Vagina (tissue), 2 donors: ENCODE results near the gene KIRREL3. TPM values are rescaled to one million over a fixed set of nuclear protein-coding genes. Genes with fewer than 3 reads are reported as not detected.

Experiments
- DNase-seq, 2 donors: peaks; one replicate each; pipeline ENCODE4 v3.0.0-alpha.2; 2017; ENCODE audit errors: extremely low spot score in 2 of 2
- H3K27ac ChIP-seq: fragments of 200-600 bp; sonication (generic); one replicate; pipeline ENCODE4 v1.5.1; 2019
- H3K27me3 ChIP-seq: fragments of 200-600 bp; sonication (generic); one replicate; pipeline ENCODE4 v1.5.1; 2019
- H3K36me3 ChIP-seq, 2 donors: fragments of 200-600 bp; sonication (generic); one replicate each; pipeline ENCODE4 v1.5.1; 2017 to 2019
- H3K4me1 ChIP-seq: fragments of 200-600 bp; sonication (generic); one replicate; pipeline ENCODE4 v1.5.1; 2019
- H3K4me3 ChIP-seq, 2 donors: fragments of 200-600 bp; sonication (generic); 1 replicate in 1 of 2; 2 replicates in 1 of 2; pipeline ENCODE4 v1.5.1; 2016 to 2019
- H3K9me3 ChIP-seq: fragments of 200-600 bp; sonication (generic); one replicate; pipeline ENCODE4 v1.5.1; 2019
- POLR2A ChIP-seq, 2 donors: fragments of 450-650 bp; IDR thresholded peaks; one replicate each; pipeline ENCODE4 v1.6.1; 2017; ENCODE audit warnings: antibody characterized with exemption in 2 of 2, mild to moderate bottlenecking in 2 of 2, moderate library complexity in 2 of 2
- POLR2AphosphoS5 ChIP-seq, 2 donors: sonication (generic); formaldehyde crosslinking; IDR thresholded peaks; one replicate each; pipeline ENCODE4 v1.9.0; 2017; ENCODE audit warnings: antibody characterized with exemption in 2 of 2, mild to moderate bottlenecking in 2 of 2, low read depth in 1 of 2; ENCODE audit not compliant: insufficient read depth in 1 of 2
- intact Hi-C: fragments of 100-400 bp; cut with DNase I; formaldehyde crosslinking; loops from one replicate; pipeline ENCODE4 v1.15.1; 2023
- total RNA-seq: library from RNA; depleted of rRNA; stranded (reverse); fragments of >200 nt; gene quantifications from one replicate; pipeline ENCODE4 v1.2.3, GENCODE V29; 2016
- TF ChIP-seq, protein P1 (sequence below), 3 experiments: fragments of 450-650 bp in 2 of 3; fragments of 200-600 bp in 1 of 3; sonication (generic) in 1 of 3; IDR thresholded peaks; one replicate each; pipeline ENCODE4 v1.5.1; 2017 to 2019; ENCODE audit warnings: antibody characterized with exemption in 3 of 3, mild to moderate bottlenecking in 2 of 3, moderate library complexity in 2 of 3

The KIRREL3 gene
- total RNA-seq, 1 donor from 2014 or later, result not detected

- TF ChIP-seq POLR2A (IDR thresholded peaks at IDR 0.05), result no peak
- no peak for TF ChIP-seq POLR2AphosphoS5 (IDR thresholded peaks at IDR 0.05; ENCODE audit: insufficient read depth in 1 of 2, low read depth in 1 of 2)
- TF ChIP-seq, protein P1, sequence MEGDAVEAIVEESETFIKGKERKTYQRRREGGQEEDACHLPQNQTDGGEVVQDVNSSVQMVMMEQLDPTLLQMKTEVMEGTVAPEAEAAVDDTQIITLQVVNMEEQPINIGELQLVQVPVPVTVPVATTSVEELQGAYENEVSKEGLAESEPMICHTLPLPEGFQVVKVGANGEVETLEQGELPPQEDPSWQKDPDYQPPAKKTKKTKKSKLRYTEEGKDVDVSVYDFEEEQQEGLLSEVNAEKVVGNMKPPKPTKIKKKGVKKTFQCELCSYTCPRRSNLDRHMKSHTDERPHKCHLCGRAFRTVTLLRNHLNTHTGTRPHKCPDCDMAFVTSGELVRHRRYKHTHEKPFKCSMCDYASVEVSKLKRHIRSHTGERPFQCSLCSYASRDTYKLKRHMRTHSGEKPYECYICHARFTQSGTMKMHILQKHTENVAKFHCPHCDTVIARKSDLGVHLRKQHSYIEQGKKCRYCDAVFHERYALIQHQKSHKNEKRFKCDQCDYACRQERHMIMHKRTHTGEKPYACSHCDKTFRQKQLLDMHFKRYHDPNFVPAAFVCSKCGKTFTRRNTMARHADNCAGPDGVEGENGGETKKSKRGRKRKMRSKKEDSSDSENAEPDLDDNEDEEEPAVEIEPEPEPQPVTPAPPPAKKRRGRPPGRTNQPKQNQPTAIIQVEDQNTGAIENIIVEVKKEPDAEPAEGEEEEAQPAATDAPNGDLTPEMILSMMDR (IDR thresholded peaks at IDR 0.05), result no peak
- Histone ChIP-seq H3K27me3 (no peaks in the 10 kb centered on the region), H3K9me3 (no peaks in the 10 kb centered on the region), H3K36me3 (no peaks in the 10 kb centered on the region), H3K27ac (no peak overlapping the region), H3K4me1 (no peaks in the 10 kb centered on the region), H3K4me3 (no peak overlapping the region)
- intact Hi-C loops, result no loop called here
- no peak for DNase-seq
Observed at GRCh38 chr11:126951465-126951864, 49.1 kb downstream of the KIRREL3 start.

DNA sequence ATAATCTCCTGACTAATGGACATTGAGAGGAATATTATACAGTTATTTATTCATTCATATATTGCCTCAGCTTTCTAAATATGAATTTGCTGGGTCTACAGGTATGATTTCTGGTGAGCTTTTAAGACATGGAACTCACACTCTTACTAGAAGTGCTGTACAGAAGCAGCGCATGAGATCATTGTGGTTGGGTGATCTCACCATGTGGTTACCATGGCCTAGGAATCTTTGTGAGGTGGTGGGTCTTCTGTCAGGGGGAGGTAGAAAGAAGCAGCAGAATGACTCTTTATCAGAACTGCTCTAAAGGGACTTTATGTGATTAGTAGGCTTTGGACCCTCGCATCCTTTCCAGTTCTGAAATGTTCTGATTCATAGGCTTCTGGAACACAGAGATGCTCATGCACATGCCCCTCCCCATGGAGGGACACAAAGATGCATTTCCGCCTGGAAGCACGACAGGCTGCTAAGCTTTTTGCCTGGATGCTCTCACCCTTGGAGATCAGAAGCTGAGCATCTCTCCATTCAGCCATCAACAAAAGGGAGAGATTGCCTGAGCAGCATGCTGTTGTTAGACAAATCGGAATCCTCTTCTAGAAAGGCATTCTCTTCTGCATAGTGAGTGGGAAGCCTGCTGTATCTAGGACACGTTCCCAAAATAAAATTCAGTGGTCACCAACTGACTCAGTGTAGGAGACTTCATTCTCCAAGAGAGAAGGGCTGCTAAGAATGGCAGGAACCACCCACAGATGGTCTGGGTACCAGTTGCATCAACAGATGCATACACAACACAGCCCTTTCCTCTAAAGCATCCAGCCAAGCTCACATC lies 51.3 kb downstream of the KIRREL3 start:
- DNase-seq, result no peak
- Histone ChIP-seq H3K27me3 (no peaks in the 10 kb centered on the region), H3K4me1 (no peaks in the 10 kb centered on the region), H3K36me3 (no peaks in the 10 kb centered on the region), H3K27ac (no peak overlapping the region), H3K4me3 (no peak overlapping the region), H3K9me3 (no peaks in the 10 kb centered on the region)
- intact Hi-C loops, result no loop called here
- no peak for TF ChIP-seq POLR2A (IDR thresholded peaks at IDR 0.05)
- TF ChIP-seq POLR2AphosphoS5 (IDR thresholded peaks at IDR 0.05; ENCODE audit: insufficient read depth in 1 of 2, low read depth in 1 of 2), result no peak
- TF ChIP-seq, protein P1 (IDR thresholded peaks at IDR 0.05), result no peak

- no peak for DNase-seq
- no peak for TF ChIP-seq POLR2A (IDR thresholded peaks at IDR 0.05)
- TF ChIP-seq POLR2AphosphoS5 (IDR thresholded peaks at IDR 0.05; ENCODE audit: insufficient read depth in 1 of 2, low read depth in 1 of 2), result no peak
- TF ChIP-seq, protein P1 (IDR thresholded peaks at IDR 0.05), result no peak
- intact Hi-C loops, result no loop called here
Observed at GRCh38 chr11:126948563-126948962, 52.0 kb downstream of the KIRREL3 start.

DNA sequence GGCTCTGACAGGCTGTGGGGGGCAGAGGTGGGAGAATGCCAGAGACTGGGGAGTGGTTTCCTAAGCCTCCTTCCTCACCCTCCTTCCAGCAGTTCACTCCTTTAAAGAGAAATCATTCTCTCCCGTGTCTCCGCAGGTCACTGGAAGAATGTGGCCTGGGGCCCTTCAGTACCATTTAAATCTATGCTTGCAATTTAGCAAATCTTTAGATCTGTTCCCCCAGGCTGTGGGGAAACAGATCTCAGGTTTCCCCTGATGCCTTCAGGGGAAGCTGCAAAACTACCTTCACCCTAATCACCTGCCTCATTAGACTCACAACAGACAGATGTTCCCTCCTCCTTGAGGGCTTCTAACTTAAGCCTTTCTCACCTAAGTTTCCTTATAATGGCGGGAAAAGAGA lies 55.3 kb downstream of the KIRREL3 start:
- TF ChIP-seq POLR2AphosphoS5 (IDR thresholded peaks at IDR 0.05; ENCODE audit: insufficient read depth in 1 of 2, low read depth in 1 of 2) (no peak), POLR2A (IDR thresholded peaks at IDR 0.05) (no peak)
- TF ChIP-seq, protein P1 (IDR thresholded peaks at IDR 0.05), result no peak
- Histone ChIP-seq H3K27ac (no peak overlapping the region), H3K4me1 (no peaks in the 10 kb centered on the region), H3K27me3 (no peaks in the 10 kb centered on the region), H3K4me3 (no peak overlapping the region), H3K36me3 (no peaks in the 10 kb centered on the region), H3K9me3 (no peaks in the 10 kb centered on the region)
- DNase-seq, result no peak
- intact Hi-C loops, result no loop called here

More at GRCh38 chr11:126948563-126948962, 52.0 kb downstream of the KIRREL3 start:
- H3K4me1 ChIP-seq, result no peaks in the 10 kb centered on the region
- no peaks in the 10 kb centered on the region for H3K9me3 ChIP-seq
- H3K4me3 ChIP-seq, result no peak overlapping the region
- H3K27me3 ChIP-seq, result no peaks in the 10 kb centered on the region
- no peaks in the 10 kb centered on the region for H3K36me3 ChIP-seq
- H3K27ac ChIP-seq, result no peak overlapping the region

- Histone ChIP-seq H3K27me3 (no peaks in the 10 kb centered on the region), H3K36me3 (no peaks in the 10 kb centered on the region), H3K4me1 (no peaks in the 10 kb centered on the region), H3K9me3 (no peaks in the 10 kb centered on the region), H3K27ac (no peak overlapping the region), H3K4me3 (no peak overlapping the region)
- TF ChIP-seq POLR2A (IDR thresholded peaks at IDR 0.05) (no peak), POLR2AphosphoS5 (IDR thresholded peaks at IDR 0.05; ENCODE audit: insufficient read depth in 1 of 2, low read depth in 1 of 2) (no peak)
- TF ChIP-seq, protein P1 (IDR thresholded peaks at IDR 0.05), result no peak
- intact Hi-C loops, result no loop called here
- no peak for DNase-seq
Observed at GRCh38 chr11:126943316-126943715, 57.3 kb downstream of the KIRREL3 start.
